HEK293 (cell line): ENCODE measurements around the gene FLOT2.

Experiments used
- CTCF ChIA-PET: fragments of 350-600 bp; formaldehyde crosslinking; extraction: SDS; loops from one replicate; lab custom pipeline; 2021; ENCODE audit warnings: antibody characterized with exemption; lab: Yijun Ruan, JAX
- POLR2A ChIA-PET: fragments of 300-600 bp; formaldehyde crosslinking; extraction: SDS; loops from one replicate; lab custom pipeline; 2020; ENCODE audit warnings: antibody characterized with exemption, inconsistent platforms; lab: Yijun Ruan, JAX
- H3K27ac ChIP-seq: fragments of 200-500 bp; sonication (Bioruptor generic); 2 replicates; pipeline ENCODE4 v1.5.1; 2014; ENCODE audit warnings: low read depth, low read length, control low read depth, inconsistent platforms; ENCODE audit errors: extremely low read depth
- H3K36me3 ChIP-seq, 2 experiments: fragments of 200-500 bp in 1 of 2; sonication (Bioruptor generic) in 1 of 2; 1 replicate in 1 of 2; 2 replicates in 1 of 2; pipeline ENCODE4 v1.5.1; 2014 to 2017; ENCODE audit warnings: inconsistent platforms in 2 of 2, low read length in 2 of 2; ENCODE audit not compliant: control insufficient read depth in 2 of 2, insufficient read depth in 1 of 2
- H3K4me1 ChIP-seq: fragments of 200-500 bp; sonication (Bioruptor generic); 2 replicates; pipeline ENCODE4 v1.5.1; 2014; ENCODE audit warnings: mild to moderate bottlenecking, low read length, inconsistent platforms; ENCODE audit not compliant: control insufficient read depth, insufficient read depth
- H3K4me3 ChIP-seq: 2 replicates; pipeline ENCODE4 v1.5.1; 2011; ENCODE audit warnings: low read depth, mild to moderate bottlenecking, control low read depth, low read length, moderate library complexity
- H3K9me3 ChIP-seq: fragments of 200-500 bp; sonication (Bioruptor generic); 2 replicates; pipeline ENCODE4 v1.5.1; 2014; ENCODE audit warnings: low read depth, low read length, inconsistent platforms; ENCODE audit not compliant: control insufficient read depth, insufficient read depth
- BCL11A ChIP-seq: fragments of 450-650 bp; formaldehyde crosslinking; IDR thresholded peaks from 2 replicates; pipeline ENCODE4 v1.5.1; 2016; ENCODE audit warnings: low read depth, missing biosample characterization, missing genetic modification characterization
- EGR2 ChIP-seq: fragments of 450-650 bp; formaldehyde crosslinking; IDR thresholded peaks from 2 replicates; pipeline ENCODE4 v1.5.1; 2016; ENCODE audit warnings: low read depth, missing biosample characterization, missing genetic modification characterization
- KLF10 ChIP-seq: fragments of 450-650 bp; IDR thresholded peaks from 2 replicates; pipeline ENCODE4 v1.5.1; 2018; ENCODE audit warnings: missing biosample characterization, mild to moderate bottlenecking, missing genetic modification characterization
- KLF16 ChIP-seq: fragments of 450-650 bp; formaldehyde crosslinking; IDR thresholded peaks from 2 replicates; pipeline ENCODE4 v1.5.1; 2017; ENCODE audit warnings: missing biosample characterization, missing genetic modification characterization
- KLF7 ChIP-seq: fragments of 450-650 bp; formaldehyde crosslinking; IDR thresholded peaks from 2 replicates; pipeline ENCODE4 v1.5.1; 2016; ENCODE audit warnings: missing biosample characterization, missing genetic modification characterization, borderline replicate concordance
- KLF9 ChIP-seq: fragments of 450-650 bp; formaldehyde crosslinking; IDR thresholded peaks from 2 replicates; pipeline ENCODE4 v1.5.1; 2016; ENCODE audit warnings: missing biosample characterization, missing genetic modification characterization, low read depth
- SCRT1 ChIP-seq: fragments of 450-650 bp; formaldehyde crosslinking; IDR thresholded peaks from 2 replicates; pipeline ENCODE4 v1.5.1; 2016; ENCODE audit warnings: missing biosample characterization, missing genetic modification characterization, borderline replicate concordance
- TCF7L2 ChIP-seq: IDR thresholded peaks from 2 replicates; pipeline ENCODE4 v1.6.1; 2011; ENCODE audit warnings: low read depth, mild to moderate bottlenecking, inconsistent platforms, low read length, moderate library complexity, borderline replicate concordance
- ZEB2 ChIP-seq: fragments of 450-650 bp; formaldehyde crosslinking; IDR thresholded peaks from 2 replicates; pipeline ENCODE4 v1.5.1; 2016; ENCODE audit warnings: missing biosample characterization, missing genetic modification characterization
- ZFP37 ChIP-seq: fragments of 450-650 bp; formaldehyde crosslinking; IDR thresholded peaks from 2 replicates; pipeline ENCODE4 v1.5.1; 2016; ENCODE audit warnings: missing biosample characterization, missing genetic modification characterization
- ZFP41 ChIP-seq: fragments of 450-650 bp; formaldehyde crosslinking; IDR thresholded peaks from 2 replicates; pipeline ENCODE4 v1.5.1; 2016; ENCODE audit warnings: missing biosample characterization, missing genetic modification characterization, borderline replicate concordance
- ZNF341 ChIP-seq: fragments of 450-650 bp; formaldehyde crosslinking; IDR thresholded peaks from 2 replicates; pipeline ENCODE4; 2016; ENCODE audit warnings: low read depth, missing biosample characterization, missing genetic modification characterization
- ZNF366 ChIP-seq: fragments of 450-650 bp; formaldehyde crosslinking; conservative IDR thresholded peaks from 2 replicates; pipeline ENCODE4 v1.5.1; 2016; ENCODE audit warnings: missing biosample characterization, missing genetic modification characterization
- ZNF423 ChIP-seq: fragments of 450-650 bp; formaldehyde crosslinking; IDR thresholded peaks from 2 replicates; pipeline ENCODE4 v1.5.1; 2016; ENCODE audit warnings: missing biosample characterization, missing genetic modification characterization
- ZNF692 ChIP-seq: fragments of 450-650 bp; formaldehyde crosslinking; IDR thresholded peaks from 2 replicates; pipeline ENCODE4 v1.5.1; 2016; ENCODE audit warnings: missing biosample characterization, missing genetic modification characterization
- TF ChIP-seq, protein P1 (sequence below): fragments of 450-650 bp; formaldehyde crosslinking; IDR thresholded peaks from 2 replicates; pipeline ENCODE4 v1.5.1; 2017; ENCODE audit warnings: missing biosample characterization, missing genetic modification characterization
- TF ChIP-seq, protein P2 (sequence below): fragments of 450-650 bp; formaldehyde crosslinking; IDR thresholded peaks from 2 replicates; pipeline ENCODE4 v1.5.1; 2016; ENCODE audit warnings: missing biosample characterization, missing genetic modification characterization, borderline replicate concordance
- TF ChIP-seq, protein P3 (sequence below): fragments of 450-650 bp; formaldehyde crosslinking; conservative IDR thresholded peaks from 2 replicates; pipeline ENCODE4 v1.5.1; 2016; ENCODE audit warnings: low read depth, missing biosample characterization, missing genetic modification characterization
- TF ChIP-seq, protein P4 (sequence below): fragments of 450-650 bp; formaldehyde crosslinking; IDR thresholded peaks from 2 replicates; pipeline ENCODE4 v1.5.1; 2016; ENCODE audit warnings: missing biosample characterization, missing genetic modification characterization
- TF ChIP-seq, protein P5 (sequence below): IDR thresholded peaks from 2 replicates; pipeline ENCODE4 v1.6.1; 2011; ENCODE audit warnings: mild to moderate bottlenecking, low read depth, low read length, borderline replicate concordance
- TF ChIP-seq, protein P6 (sequence below): fragments of 450-650 bp; formaldehyde crosslinking; IDR thresholded peaks from 2 replicates; pipeline ENCODE4 v1.5.1; 2016; ENCODE audit warnings: missing biosample characterization, missing genetic modification characterization

Gene FLOT2

GRCh38 chr17:28854457-28855335 lies 42.8 kb downstream of the FLOT2 start, which contains the start of gene ERAL1:
Gene ERAL1 (plus strand): TSS chr17:28855016. CDS start chr17:28855035, 19 bp downstream.
- Histone ChIP-seq H3K4me1 (peaks cover 4% of the 10 kb centered on the region; the same call in 1 of the 2 replicates), H3K27ac (peak within 1 kb of the TSS; percentile 50), H3K36me3 (peaks cover 17 to 32% of the 10 kb centered on the region in 2 experiments), H3K9me3 (no peaks in the 10 kb centered on the region), H3K4me3 (peak within 1 kb of the TSS; percentile 75)
- POLR2A ChIA-PET, result interaction anchor here (0.6 to 1.6 kb wide), 6 partner anchors 12 to 129 kb away, joined by 3 to 11 read pairs (median 6); partner anchors contain the start of genes FAM222B and PHF12
- CTCF ChIA-PET, result interaction anchor here (1.3 kb wide), 1 partner anchor 12 kb away, joined by 3 read pairs; no protein-coding TSS in a partner anchor
- TF ChIP-seq ZNF341 (tag by site-specific recombination) (peak; percentile 56), KLF16 (tag by site-specific recombination) (peak; percentile 74), KLF10 (tag by site-specific recombination) (peak; percentile 54; the same call in 1 of the 2 replicates), BCL11A (tag by site-specific recombination) (no peak), ZFP37 (peak; percentile 73; the same call in 1 of the 2 replicates), KLF7 (tag by site-specific recombination) (0 out of 2 replicates have a peak, but pooled peaks have one; percentile 13), ZNF366 (tag by site-specific recombination) (peak; percentile 94), ZFP41 (tag by site-specific recombination) (no peak), TCF7L2 (no peak), ZNF692 (tag by site-specific recombination) (peak; percentile 93), EGR2 (tag by site-specific recombination) (peak; percentile 73), ZNF423 (tag by site-specific recombination) (no peak), ZEB2 (peak; percentile 69), KLF9 (tag by site-specific recombination) (peak; percentile 51), SCRT1 (tag by site-specific recombination) (no peak)
- TF ChIP-seq, protein P1, sequence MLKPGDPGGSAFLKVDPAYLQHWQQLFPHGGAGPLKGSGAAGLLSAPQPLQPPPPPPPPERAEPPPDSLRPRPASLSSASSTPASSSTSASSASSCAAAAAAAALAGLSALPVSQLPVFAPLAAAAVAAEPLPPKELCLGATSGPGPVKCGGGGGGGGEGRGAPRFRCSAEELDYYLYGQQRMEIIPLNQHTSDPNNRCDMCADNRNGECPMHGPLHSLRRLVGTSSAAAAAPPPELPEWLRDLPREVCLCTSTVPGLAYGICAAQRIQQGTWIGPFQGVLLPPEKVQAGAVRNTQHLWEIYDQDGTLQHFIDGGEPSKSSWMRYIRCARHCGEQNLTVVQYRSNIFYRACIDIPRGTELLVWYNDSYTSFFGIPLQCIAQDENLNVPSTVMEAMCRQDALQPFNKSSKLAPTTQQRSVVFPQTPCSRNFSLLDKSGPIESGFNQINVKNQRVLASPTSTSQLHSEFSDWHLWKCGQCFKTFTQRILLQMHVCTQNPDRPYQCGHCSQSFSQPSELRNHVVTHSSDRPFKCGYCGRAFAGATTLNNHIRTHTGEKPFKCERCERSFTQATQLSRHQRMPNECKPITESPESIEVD (tag by site-specific recombination), result no peak
- TF ChIP-seq, protein P2, sequence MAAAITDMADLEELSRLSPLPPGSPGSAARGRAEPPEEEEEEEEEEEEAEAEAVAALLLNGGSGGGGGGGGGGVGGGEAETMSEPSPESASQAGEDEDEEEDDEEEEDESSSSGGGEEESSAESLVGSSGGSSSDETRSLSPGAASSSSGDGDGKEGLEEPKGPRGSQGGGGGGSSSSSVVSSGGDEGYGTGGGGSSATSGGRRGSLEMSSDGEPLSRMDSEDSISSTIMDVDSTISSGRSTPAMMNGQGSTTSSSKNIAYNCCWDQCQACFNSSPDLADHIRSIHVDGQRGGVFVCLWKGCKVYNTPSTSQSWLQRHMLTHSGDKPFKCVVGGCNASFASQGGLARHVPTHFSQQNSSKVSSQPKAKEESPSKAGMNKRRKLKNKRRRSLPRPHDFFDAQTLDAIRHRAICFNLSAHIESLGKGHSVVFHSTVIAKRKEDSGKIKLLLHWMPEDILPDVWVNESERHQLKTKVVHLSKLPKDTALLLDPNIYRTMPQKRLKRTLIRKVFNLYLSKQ (tag by site-specific recombination), result no peak
- TF ChIP-seq, protein P3, sequence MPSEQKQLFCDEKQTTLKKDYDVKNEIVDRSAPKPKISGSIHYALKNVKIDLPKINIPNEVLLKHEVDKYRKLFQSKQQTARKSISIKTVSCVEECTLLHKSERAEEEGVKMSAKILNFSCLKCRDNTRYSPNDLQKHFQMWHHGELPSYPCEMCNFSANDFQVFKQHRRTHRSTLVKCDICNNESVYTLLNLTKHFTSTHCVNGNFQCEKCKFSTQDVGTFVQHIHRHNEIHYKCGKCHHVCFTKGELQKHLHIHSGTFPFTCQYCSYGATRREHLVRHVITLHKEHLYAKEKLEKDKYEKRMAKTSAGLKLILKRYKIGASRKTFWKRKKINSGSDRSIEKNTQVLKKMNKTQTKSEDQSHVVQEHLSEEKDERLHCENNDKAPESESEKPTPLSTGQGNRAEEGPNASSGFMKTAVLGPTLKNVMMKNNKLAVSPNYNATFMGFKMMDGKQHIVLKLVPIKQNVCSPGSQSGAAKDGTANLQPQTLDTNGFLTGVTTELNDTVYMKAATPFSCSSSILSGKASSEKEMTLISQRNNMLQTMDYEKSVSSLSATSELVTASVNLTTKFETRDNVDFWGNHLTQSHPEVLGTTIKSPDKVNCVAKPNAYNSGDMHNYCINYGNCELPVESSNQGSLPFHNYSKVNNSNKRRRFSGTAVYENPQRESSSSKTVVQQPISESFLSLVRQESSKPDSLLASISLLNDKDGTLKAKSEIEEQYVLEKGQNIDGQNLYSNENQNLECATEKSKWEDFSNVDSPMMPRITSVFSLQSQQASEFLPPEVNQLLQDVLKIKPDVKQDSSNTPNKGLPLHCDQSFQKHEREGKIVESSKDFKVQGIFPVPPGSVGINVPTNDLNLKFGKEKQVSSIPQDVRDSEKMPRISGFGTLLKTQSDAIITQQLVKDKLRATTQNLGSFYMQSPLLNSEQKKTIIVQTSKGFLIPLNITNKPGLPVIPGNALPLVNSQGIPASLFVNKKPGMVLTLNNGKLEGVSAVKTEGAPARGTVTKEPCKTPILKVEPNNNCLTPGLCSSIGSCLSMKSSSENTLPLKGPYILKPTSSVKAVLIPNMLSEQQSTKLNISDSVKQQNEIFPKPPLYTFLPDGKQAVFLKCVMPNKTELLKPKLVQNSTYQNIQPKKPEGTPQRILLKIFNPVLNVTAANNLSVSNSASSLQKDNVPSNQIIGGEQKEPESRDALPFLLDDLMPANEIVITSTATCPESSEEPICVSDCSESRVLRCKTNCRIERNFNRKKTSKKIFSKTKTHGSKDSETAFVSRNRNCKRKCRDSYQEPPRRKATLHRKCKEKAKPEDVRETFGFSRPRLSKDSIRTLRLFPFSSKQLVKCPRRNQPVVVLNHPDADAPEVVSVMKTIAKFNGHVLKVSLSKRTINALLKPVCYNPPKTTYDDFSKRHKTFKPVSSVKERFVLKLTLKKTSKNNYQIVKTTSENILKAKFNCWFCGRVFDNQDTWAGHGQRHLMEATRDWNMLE (tag by site-specific recombination), result peak; percentile 55
- TF ChIP-seq, protein P4, sequence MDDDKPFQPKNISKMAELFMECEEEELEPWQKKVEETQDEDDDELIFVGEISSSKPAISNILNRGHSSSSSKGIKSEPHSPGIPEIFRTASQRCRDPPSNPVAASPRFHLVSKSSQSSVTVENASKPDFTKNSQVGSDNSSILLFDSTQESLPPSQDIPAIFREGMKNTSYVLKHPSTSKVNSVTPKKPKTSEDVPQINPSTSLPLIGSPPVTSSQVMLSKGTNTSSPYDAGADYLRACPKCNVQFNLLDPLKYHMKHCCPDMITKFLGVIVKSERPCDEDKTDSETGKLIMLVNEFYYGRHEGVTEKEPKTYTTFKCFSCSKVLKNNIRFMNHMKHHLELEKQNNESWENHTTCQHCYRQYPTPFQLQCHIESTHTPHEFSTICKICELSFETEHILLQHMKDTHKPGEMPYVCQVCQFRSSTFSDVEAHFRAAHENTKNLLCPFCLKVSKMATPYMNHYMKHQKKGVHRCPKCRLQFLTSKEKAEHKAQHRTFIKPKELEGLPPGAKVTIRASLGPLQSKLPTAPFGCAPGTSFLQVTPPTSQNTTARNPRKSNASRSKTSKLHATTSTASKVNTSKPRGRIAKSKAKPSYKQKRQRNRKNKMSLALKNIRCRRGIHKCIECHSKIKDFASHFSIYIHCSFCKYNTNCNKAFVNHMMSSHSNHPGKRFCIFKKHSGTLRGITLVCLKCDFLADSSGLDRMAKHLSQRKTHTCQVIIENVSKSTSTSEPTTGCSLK, result no peak
- TF ChIP-seq, protein P5, sequence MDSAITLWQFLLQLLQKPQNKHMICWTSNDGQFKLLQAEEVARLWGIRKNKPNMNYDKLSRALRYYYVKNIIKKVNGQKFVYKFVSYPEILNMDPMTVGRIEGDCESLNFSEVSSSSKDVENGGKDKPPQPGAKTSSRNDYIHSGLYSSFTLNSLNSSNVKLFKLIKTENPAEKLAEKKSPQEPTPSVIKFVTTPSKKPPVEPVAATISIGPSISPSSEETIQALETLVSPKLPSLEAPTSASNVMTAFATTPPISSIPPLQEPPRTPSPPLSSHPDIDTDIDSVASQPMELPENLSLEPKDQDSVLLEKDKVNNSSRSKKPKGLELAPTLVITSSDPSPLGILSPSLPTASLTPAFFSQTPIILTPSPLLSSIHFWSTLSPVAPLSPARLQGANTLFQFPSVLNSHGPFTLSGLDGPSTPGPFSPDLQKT, result no peak
- TF ChIP-seq, protein P6, sequence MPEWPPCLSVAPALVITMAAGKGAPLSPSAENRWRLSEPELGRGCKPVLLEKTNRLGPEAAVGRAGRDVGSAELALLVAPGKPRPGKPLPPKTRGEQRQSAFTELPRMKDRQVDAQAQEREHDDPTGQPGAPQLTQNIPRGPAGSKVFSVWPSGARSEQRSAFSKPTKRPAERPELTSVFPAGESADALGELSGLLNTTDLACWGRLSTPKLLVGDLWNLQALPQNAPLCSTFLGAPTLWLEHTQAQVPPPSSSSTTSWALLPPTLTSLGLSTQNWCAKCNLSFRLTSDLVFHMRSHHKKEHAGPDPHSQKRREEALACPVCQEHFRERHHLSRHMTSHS (tag by site-specific recombination), result no peak
